ENCODE data around the gene MPP4. TPM values are rescaled to one million over a fixed set of nuclear protein-coding genes. Genes with fewer than 3 reads are reported as not detected.

The MPP4 gene
- total RNA-seq, 3 donors from 2014 or later (not counting 1 experiment from before 2014, with no cell fraction given) = 0.15 to 0.45 TPM; not detected in 1

DNA sequence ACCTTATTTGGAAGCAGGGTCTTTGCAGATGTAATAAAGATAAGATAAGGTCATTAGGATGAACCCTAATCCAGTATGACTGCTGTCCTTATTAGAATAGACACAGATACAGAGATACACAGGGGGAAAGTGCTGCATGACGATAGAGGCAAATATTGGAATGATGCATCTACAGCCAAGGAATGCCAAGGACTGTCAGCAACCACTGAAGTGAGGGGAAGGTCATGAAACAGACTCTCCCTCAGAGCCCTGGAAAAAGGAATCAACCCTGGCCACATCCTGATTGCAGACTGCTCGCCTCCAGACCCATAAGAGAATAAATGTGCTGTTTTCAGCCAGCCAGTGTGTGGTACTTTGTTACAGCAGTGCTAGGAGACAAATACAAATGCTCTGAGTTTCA is 69.9 kb downstream of the MPP4 start:
- Histone ChIP-seq H3K27me3 (ENCODE audit: control insufficient read depth, insufficient read depth, low read length) (no peaks in the 10 kb centered on the region), H3K4me3 (ENCODE audit: low read length) (no peak overlapping the region), H3K27ac (ENCODE audit: low read length) (no peak overlapping the region), H3K36me3 (ENCODE audit: control insufficient read depth, insufficient read depth, low read length) (peaks cover 4% of the 10 kb centered on the region), H3K9me3 (ENCODE audit: control insufficient read depth, insufficient read depth, low read length) (no peaks in the 10 kb centered on the region), H3K4me1 (ENCODE audit: control insufficient read depth, insufficient read depth, low read length) (no peaks in the 10 kb centered on the region)
- Mint-ChIP-seq H3K27ac (no peak overlapping the region), H3K4me3 (no peak overlapping the region), H3K4me1 (peaks cover 0 to 6% of the 10 kb centered on the region in 2 donors), H3K9me3 (no peaks in the 10 kb centered on the region), H3K27me3 (ENCODE audit: low read depth in 2 of 2) (no peaks in the 10 kb centered on the region), H3K36me3 (no peaks in the 10 kb centered on the region)
- TF ChIP-seq, protein P1, sequence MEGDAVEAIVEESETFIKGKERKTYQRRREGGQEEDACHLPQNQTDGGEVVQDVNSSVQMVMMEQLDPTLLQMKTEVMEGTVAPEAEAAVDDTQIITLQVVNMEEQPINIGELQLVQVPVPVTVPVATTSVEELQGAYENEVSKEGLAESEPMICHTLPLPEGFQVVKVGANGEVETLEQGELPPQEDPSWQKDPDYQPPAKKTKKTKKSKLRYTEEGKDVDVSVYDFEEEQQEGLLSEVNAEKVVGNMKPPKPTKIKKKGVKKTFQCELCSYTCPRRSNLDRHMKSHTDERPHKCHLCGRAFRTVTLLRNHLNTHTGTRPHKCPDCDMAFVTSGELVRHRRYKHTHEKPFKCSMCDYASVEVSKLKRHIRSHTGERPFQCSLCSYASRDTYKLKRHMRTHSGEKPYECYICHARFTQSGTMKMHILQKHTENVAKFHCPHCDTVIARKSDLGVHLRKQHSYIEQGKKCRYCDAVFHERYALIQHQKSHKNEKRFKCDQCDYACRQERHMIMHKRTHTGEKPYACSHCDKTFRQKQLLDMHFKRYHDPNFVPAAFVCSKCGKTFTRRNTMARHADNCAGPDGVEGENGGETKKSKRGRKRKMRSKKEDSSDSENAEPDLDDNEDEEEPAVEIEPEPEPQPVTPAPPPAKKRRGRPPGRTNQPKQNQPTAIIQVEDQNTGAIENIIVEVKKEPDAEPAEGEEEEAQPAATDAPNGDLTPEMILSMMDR (IDR thresholded peaks at IDR 0.05) = no peak
- no peak for DNase-seq
- ATAC-seq = no peak
- intact Hi-C loops (cut with micrococcal nuclease) = no loop called here
- WGBS (ENCODE audit: insufficient coverage) = 98% methylated on average over 2 of the region's 2 CpGs

DNA sequence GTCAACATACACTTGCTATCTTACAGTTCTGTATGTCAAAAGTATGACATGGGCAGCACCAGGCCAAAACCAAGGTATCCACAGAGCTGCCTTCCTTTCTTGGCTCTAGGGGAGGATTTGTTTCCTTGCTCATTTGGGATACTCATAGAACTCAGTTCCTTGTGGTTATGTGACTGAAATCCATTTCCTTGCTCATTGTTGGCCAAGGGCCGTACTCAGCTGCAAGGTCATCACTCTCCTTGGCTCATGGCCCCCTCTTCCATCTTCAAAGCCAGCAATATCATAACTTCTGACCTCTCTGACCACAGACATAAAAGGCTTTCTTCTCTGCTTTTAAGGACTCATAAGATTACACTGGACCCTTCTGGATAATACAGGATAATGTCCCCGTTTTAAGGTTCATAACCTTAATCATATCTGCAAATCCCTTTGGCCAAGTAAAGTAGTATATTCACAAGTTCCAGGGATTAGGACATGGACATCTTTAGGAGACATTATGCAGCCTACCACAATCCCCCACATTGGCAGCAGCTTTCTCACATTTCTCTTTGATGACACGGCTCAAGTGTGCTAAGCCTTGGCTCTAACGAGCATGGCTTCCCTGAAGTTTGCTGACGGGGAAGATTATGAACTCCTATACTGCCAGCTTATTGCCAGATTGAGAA is 76.0 kb downstream of the MPP4 start:
- Mint-ChIP-seq H3K27me3 (ENCODE audit: low read depth in 2 of 2) (peaks cover 0 to under 1% of the 10 kb centered on the region in 2 donors), H3K36me3 (no peaks in the 10 kb centered on the region), H3K4me1 (no peaks in the 10 kb centered on the region), H3K27ac (no peak overlapping the region), H3K9me3 (no peaks in the 10 kb centered on the region), H3K4me3 (no peak overlapping the region)
- TF ChIP-seq, protein P1 (IDR thresholded peaks at IDR 0.05) = no peak
- Histone ChIP-seq H3K36me3 (ENCODE audit: control insufficient read depth, insufficient read depth, low read length) (no peaks in the 10 kb centered on the region), H3K27me3 (ENCODE audit: control insufficient read depth, insufficient read depth, low read length) (no peaks in the 10 kb centered on the region), H3K27ac (ENCODE audit: low read length) (no peak overlapping the region), H3K4me3 (ENCODE audit: low read length) (no peak overlapping the region), H3K4me1 (ENCODE audit: control insufficient read depth, insufficient read depth, low read length) (no peaks in the 10 kb centered on the region), H3K9me3 (ENCODE audit: control insufficient read depth, insufficient read depth, low read length) (no peaks in the 10 kb centered on the region)
- intact Hi-C loops (cut with micrococcal nuclease) = no loop called here
- no peak for DNase-seq
- WGBS (ENCODE audit: insufficient coverage) = 97% methylated on average over 5 of the region's 5 CpGs
- ATAC-seq = no peak

GRCh38 chr2:201621293-201621999 is 77.0 kb downstream of the MPP4 start:
- ATAC-seq = no peak
- no peaks in the 10 kb centered on the region for H3K4me1 ChIP-seq (ENCODE audit: control insufficient read depth, insufficient read depth, low read length)
- WGBS (ENCODE audit: insufficient coverage) = 95% methylated on average over 3 of the region's 4 CpGs
- peaks cover 0 to 10% of the 10 kb centered on the region in 2 donors for H3K27me3 Mint-ChIP-seq (ENCODE audit: low read depth in 2 of 2)
- H3K27me3 ChIP-seq (ENCODE audit: control insufficient read depth, insufficient read depth, low read length) = no peaks in the 10 kb centered on the region
- intact Hi-C loops (cut with micrococcal nuclease) = no loop called here
- TF ChIP-seq, protein P1 (IDR thresholded peaks at IDR 0.05) = no peak
- H3K9me3 ChIP-seq (ENCODE audit: control insufficient read depth, insufficient read depth, low read length) = no peaks in the 10 kb centered on the region
- H3K4me3 Mint-ChIP-seq = no peak overlapping the region
- no peak overlapping the region for H3K27ac ChIP-seq (ENCODE audit: low read length)
- no peaks in the 10 kb centered on the region for H3K36me3 ChIP-seq (ENCODE audit: control insufficient read depth, insufficient read depth, low read length)
- H3K4me1 Mint-ChIP-seq = no peaks in the 10 kb centered on the region
- H3K4me3 ChIP-seq (ENCODE audit: low read length) = no peak overlapping the region
- H3K9me3 Mint-ChIP-seq = no peaks in the 10 kb centered on the region
- no peak for DNase-seq
- no peak overlapping the region for H3K27ac Mint-ChIP-seq
- no peaks in the 10 kb centered on the region for H3K36me3 Mint-ChIP-seq
